ENCODE data around the gene ZP2.
"Not testable (repeated sequence)": the region's sequence is repeated elsewhere in the genome, so short reads cannot be mapped to it uniquely, and the experiment has no call there.

The ZP2 gene

DNA sequence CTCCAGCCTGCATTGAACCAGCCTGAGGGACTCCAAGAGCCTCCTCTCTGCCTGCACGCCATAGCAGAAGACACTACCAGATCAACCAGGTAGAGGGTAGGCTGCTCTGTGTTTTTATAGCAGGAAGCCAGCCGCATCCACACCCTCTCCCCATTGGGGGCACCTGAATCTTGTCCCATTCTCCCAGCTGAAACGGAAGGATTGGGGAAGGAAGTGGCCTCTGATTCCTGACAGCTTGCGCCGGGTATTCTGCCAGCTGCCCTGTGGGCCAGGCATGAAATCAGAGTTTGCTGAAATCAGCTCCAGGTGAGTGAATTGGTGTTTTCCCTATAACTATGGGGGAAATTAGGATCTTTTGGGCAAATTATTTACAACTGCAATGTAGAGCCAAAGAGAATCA is at the start of gene ZP2:
TSS of gene ZP2 (minus strand) at position 89 of the 400 bp plus-strand sequence. CDS start at position 62, 27 bp downstream.
- no peak for DNase-seq

DNA sequence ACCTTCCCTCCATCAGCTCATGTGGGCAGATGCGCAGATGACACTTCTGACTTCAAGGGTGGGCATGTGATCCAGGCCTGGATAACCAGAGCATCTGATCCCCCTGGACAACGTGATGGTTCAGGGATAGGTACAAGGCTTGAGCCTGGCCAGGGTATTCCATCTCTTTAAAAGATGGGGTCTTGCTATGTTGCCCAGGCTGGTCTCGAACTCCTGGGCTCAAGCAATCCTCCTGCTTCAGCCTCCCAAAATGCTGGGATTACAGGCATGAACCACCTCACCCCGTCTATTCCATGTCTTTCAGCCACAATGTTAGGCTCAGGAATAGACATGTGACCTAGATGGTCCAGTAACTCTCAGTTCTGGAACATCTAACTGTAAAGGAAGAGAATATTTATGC is 45.9 kb upstream of the ZP2 start:
- no peak for DNase-seq

DNA sequence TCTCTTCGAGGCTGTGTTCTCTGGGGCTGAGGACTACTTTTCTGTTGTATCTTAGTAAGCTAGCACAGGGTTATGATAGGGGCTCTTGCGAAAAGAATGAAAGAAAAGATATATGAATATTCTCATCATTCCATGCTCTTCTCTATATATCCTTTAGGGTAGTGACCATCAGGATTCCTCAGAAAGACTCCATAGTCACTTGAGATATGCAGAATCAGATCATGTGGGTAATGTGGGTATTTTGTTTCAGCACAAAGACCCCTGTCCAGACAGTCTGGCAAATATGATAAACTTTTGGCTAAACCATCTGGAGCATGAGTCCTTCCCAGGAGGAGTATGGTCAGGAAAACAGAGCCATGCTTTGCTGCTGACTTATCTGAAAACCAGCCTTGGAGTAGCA is 45.3 kb upstream of the ZP2 start:
- DNase-seq, result no peak

DNA sequence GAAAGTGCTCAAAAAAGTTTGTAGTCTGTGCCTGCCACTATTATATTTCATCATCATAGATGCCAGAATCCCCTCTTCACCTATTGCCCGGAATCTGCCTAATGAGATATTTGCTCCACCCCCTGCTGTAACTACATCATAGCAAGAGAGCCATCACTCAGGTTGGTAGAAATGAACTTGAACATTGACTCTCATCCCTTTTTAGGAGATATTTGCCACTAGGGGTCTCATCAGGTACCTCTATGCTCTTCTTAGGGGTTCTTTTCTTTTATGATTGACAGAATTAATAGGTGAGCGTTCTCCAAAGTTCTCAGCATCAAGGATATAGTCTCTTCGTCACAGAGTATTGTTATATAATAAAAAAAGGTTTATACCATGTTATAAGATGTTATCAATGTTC is 42.1 kb upstream of the ZP2 start:
- DNase-seq, result no peak

DNA sequence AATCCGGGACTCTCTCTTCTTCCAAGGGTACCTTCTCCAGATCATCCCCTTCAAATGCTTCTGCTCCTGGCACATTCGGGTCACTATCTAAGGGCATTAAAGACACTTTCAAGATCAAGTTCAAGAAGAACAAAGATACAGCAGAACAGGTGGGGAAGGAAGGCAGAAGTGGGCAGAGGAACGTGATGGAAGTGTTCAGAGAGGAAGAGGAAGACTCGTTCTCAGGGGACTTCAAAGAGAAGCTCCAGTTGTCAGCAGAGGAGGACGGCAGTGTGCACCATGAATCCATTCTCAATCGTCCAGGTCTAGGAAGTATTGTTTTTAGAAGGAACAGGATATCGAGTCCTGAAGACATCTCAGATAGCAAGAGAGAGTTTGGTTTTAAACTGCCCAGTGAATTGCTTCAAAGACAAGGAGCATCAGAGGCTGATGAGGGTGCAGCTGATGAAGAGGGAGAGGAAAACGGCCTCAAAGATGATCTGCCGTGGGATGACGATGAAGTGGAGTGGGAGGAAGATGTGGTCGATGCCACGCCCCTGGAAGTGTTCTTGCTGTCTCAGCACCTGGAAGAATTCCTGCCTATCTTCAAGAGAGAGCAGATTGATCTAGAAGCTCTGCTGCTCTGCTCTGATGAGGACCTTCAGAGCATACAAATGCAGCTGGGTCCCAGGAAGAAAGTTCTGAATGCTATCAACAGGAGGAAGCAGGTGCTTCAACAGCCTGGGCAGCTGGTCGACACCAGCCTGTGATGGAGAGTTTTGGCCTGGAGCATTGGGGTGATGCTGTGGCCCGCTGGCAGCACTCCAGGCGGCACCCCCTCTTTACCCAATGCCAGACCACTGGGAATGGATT is 38.9 kb upstream of the ZP2 start:
- no peak for DNase-seq

DNA sequence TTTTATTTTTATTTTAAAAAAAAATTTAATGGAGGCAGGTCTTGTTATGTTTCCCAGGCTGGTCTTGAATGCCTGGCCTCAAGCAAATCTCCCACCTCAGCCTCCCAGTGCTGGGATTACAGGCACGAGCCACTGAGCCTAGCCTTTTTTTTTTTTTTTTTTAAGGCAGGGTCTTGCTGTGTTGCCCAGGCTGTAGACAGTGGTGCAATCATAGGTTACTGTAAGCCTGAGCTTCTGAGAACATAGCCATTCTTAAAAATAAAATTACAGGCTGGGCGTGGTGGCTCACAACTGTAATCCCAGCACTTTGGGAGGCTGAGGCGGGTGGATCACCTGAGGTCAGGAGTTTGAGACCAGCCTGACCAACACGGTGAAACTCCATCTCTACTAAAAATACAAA is 36.8 kb upstream of the ZP2 start:
- not testable (repeated sequence) for DNase-seq

DNA sequence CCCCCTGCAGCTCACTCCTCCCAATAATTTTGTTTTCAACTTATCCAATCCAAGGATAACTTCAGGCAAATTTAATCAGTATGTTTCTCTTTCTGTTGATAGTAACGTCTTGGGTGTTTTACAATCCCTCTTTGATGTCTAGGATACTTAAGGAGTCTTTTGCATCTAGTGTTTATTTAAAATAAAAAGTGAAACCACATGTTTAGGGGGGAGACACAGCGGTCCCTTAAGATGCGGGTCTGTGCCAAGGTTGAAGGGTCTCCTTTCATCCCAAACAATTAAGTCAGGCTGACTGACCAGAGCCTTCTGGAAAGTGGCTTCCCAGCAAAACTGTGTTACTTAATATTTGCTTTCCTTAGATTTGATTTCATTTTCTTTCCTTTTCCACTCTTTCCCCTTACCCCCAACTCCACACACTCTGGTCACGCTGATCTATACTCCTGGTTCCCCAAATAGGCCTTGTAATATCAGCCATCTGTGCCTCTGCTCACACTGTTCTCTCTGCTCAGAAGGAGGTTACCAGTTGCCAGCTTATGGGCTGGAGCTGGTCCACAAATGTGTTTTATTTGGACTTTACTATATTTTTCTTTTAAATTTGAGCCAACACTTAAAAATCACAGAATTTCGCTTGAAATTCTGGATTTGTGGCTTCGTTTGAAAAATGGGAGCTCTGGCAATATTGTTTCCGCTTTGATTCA is 33.3 kb upstream of the ZP2 start:
- no peak for DNase-seq

DNA sequence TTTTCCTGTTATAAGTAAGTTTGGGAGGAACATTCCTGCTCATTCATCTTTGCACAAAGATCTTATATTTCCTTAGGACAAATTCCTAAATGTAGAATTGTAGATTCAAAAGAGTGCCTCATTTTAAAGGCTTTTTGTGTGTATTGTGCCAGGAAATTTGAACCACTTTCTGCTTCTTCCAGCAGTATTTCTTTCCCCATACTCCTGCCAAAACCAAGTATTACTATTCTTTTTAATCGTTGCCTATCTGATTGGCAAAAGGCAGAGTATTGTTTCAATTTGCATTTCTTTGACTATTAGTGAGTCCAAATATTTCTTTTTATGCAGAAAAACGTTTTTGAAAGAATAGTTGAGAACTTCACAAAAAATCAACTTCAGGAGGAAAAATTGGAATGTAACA is 31.4 kb upstream of the ZP2 start:
- no peak for DNase-seq

DNA sequence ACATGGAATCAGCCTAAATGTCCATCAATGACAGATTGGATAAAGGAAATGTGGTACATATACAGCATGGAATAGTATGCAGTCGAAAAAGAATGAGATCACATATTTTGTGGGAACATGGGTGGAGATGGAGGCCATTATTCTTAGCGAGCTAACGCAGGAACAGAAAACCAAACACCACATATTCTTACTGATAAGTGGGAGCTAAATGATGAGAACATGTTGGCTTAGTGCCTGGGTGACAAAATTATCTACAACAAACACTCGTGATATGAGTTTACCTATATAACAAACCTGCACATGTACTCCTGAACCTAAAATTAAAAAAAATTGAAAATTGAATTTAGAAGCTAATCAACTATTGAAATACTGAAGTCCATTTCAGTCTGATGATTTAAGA is 28.3 kb upstream of the ZP2 start:
- no peak for DNase-seq

DNA sequence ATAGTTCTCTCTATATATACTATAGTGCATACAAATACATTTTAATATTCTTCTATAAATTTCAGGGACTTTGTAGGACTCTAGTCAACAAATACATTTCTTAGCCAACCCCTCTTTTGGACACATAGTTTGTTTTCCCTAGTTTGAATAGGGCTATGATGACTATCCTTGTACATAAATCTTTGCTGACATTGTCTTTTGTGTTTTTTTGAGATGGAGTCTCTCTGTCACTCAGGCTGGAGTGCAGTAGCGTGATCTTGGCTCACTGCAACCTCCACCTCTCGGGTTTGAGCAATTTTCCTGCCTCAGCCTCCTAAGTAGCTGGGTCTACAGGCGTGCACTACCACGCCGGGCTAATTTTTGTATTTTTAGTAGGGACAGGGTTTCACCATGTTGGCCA is 25.5 kb upstream of the ZP2 start:
- DNase-seq, result no peak

DNA sequence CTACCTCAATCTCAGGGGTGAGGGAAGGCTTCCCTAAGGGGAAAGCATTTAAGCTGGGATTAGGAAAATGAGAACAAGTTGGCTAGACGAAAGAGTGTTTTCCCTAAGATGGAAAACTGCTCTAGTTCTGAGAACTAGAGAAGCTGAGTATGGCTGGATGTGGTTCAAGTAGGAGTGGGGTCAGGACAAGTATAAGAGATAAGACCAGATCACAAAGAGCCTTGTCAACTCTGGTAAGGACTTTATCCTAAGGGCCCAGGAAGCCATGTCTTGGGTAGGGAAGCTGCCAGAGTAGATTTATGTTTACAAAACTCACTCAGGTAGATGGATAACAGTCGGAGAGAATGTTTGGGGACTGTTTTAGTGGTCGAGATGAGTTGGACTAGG is 23.8 kb upstream of the ZP2 start:
- DNase-seq, result no peak

DNA sequence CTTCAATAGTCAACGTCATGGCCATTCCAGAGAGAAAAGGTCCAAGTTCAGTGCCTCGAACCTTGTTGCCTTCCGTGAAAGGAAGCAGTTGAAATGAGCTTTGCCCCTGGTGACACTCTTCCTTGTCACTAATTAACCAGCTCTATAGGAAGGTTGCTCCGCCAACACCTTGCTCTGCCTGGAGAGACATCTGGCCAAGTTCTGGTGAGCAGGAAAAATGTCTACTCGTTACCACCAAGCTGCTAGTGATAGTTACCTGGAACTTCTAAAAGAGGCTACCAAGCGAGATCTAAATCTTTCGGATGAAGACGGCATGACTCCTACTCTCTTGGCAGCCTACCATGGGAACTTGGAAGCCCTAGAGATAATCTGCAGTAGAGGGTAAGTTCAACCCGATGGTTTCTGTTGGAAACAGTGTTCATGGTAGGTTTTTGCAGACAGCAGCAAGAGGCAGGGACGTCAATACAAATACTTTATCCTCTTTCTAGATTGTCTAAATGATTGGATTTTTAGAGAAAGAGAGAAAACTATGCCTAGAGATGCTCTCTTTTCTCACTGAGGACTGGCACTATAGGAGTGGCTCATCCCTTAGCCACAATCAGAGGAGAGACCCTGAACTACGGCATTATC is 22.3 kb upstream of the ZP2 start, which contains the start of gene ANKS4B:
TSS of gene ANKS4B (plus strand) at position 179 of the 630 bp plus-strand sequence. CDS start at position 218, 39 bp downstream.
- DNase-seq, result no peak

DNA sequence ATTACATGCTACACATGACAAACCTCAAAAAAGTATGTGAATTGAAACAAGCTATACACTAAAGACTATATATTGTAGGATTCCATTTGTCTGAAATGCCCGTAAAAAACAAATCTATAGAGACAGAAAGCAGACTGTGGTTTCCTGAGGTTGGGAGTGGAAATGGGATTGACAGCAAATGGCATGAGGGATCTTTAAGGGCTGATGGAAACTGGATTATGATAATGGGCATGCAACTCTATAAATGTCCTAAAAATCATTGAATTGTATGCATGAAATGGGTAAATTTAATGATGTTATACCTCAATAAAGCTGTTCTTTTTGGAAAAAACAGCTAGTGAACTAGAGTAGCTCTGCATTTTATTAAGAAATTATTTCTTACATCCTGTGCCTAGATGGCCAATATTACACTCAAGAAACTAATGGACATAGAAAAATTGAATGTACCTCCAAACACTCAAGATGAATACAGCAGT is 21.7 kb upstream of the ZP2 start:
- DNase-seq, result no peak

DNA sequence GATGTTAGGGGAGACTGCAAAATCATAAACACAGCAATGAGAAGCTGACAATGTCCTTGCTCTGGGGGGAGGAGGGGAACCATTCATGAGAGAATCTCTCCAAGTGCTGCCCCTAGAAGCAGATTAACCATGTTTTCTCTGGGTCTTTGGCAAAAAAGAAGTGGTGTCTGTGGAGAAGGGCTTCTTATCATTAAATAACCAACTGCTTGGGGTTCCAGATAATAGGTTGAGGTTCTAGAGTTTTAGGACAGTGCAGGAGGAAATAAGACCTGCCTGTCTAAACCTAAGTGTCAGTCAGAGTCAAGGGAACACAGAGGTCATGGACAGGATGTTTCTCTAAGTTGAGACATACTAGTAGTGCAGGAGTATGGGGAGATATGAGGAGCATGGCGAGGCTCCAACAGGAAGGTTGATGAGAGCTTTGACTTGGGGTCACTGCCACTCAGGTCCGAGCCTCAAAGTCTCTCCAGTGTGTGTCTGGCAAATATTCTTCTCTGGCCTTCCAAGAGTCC is 17.0 kb upstream of the ZP2 start:
- DNase-seq, result no peak

DNA sequence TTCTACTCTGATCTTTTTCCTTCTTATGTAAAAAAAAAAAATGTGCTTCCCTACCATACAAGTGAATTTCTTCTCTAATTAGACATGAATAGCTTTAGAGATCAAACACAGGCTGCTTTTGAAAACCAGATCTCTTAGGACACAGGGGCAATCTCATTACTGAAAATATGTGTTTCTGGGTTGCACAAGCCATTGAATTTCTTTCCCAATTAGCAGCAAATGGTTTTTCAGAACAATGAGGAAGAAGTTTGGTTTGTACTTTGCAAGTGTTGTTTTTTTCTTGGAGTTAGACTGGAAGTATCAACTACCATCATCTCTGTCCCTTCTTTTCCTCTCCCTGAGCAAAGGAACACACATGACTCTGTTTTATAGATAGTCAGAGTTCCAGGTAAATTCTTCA is 16.5 kb upstream of the ZP2 start:
- DNase-seq, result no peak

DNA sequence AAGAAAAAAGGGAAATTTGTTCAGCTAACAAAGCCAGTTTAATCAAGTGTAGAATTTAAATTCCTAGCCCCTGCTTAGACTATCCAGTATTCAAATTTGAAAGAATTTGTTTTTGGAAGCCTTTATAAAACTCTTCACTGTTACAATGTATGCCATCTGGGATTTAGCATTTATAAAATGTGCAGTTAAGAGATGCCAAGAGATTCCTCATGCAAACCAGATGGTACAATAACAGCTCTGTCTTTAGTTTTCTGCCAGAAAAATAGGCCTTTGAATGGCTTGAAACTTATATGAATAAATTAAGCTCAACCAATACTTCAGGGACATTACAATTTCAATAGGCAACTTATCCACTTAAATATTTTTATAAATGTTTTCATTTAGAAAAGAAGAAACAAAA is 15.4 kb upstream of the ZP2 start:
- no peak for DNase-seq

DNA sequence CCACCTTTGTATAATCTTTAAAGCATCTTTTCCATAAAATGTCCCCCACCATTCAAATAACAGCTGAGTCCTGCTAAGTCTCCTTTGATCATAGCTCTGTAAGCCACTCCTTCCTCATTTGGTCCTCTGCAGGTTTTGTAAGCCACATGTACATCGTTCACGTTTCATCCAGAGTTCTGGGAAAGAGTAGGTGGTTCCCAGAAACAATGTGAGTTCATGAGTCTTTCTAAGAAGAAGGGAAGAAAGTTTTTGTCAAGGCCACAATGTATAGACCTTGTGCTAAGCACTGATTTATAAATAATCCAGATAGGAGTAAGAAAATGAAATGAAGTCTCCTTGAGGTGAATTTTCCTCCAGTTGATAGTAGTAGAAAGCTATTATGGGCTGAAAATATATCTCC is 13.4 kb upstream of the ZP2 start:
- DNase-seq, result no peak

DNA sequence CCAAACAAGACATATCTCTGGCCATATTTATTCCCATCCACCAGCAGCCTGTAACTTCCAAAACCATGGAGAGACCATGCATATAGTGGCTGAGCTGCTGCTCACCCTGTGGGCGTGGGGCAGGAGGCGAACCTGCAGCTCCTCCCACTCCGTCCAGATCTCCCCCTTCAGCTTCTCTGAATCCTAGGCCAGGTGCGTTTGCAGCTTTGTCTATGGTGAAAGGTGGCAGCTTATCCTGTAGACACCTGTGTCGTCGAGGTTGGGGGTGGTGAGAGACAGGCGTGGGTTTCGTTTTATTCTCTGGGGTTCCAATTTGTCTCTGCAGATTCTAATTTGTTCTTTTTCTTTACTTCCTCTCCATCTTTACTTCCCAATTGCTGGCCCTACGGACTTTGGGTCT is 12.4 kb upstream of the ZP2 start:
- DNase-seq, result no peak

DNA sequence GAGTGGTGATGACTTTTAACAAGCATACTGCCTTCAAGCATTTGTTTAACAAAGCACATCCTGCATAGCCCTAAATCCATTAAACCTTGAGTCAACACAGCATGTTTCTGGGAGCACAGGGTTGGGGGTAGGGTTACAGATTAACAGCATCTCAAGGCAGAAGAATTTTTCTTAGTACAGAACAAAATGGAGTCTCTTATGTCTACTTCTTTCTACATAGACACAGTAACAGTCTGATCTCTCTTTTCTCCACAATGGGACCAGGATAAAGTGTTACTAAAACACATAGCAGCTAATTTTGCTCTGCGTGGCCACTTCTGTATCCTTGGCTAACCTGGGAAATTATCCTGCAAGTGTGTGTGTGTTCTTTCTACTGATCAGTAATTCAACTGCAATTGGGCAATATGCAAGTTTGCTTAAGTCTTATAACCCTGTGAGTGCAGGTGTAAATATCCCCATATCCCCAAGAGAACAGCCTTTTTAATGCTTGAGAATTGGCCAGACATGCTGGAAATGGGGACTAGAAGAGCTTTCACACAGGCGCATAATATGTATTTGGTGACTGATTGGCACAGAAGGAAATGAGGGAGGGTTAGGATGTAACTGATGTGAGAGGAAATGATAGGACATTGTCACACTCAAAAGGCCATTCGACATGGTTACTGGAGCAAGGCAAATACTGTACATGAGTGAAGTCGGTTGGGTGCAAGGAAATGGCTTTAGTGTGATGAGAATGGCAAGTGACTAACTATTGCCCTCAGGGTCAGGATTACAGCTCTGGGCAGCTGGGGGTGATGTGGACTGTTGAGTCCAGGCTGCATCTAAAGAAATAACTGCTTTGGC is 11.3 kb upstream of the ZP2 start:
- DNase-seq, result no peak

DNA sequence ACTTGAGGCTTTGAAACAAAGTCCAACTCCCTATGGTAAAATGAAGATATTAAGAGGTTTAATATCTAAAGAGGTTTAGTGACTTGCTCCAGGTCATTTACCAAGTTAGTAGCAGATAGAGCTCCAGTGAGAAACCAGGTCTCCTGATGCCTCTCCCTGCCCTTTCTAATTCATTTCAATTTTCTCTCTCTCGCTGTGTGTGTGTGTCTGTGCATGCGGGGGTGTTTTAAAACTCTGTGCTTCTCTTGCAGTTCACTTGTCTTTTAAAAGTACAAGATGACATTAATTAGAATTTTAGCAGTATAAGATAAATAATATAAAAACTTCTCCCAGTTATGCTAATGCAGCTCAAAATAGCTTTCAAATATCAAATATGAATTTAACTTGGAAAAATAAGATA is 8.2 kb upstream of the ZP2 start:
- no peak for DNase-seq

DNA sequence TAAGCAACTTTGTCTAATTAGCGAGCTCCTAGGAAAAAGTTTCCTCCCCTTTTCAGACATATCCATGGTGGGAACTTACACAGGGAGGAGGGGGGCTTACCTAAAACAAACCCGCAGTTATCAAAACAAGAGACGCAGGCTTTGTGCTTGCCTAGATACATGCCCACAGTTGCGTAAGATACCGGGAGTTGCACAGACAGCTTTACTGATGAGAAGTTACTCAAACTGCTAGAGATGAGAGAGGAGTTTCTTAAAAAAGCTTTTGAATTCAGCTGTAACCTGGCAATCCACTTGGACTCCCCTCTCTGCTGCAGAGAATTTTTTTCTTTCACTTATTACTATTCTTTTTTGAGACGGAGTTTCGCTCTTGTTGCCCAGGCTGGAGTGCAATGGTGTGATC is 6.8 kb upstream of the ZP2 start:
- DNase-seq, result no peak

DNA sequence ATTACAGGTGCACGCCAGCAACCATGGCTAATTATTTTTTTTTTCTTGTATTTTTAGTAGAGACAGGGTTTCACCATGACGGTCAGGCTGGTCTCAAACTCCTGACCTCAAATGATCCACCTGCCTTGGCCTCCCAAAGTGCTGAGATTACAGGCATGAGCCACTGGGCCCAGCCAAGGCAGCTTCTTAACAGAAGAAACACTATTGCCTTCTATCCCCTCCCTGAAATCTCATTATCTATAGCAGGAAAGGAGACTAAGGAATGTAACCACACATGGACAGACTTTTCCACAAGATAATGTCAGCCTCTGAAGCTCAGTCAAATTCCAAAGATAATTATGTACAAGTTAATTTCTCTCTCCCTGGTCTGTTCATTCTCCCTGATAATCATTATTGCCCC is 5.7 kb upstream of the ZP2 start:
- DNase-seq, result no peak

DNA sequence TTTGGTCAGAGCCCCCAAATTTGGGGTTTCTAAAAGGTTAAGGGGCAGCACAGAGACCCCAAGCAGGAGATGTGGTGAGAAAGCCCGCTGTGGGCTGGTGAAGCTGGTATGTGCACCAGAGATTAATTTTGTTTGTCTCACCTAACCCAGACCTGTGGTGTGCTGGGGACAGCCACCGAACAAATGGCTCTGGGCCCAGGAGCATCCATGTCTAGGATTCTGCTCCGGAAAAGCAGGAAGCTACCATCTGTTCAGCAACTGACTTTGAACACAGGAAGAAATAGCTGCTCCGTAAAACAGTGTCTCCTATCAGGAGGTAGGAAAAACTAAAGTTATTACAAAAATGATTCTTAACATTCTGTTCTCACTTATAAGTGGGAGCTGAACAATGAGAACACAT is 2.7 kb upstream of the ZP2 start:
- DNase-seq, result no peak

Measured in NCI-H774 (cell line).